Measurements from ENCODE around the gene KLRF1.
A peak's percentile ranks its signal among the peaks of the same experiment; 100 is the strongest.

KLRF1 gene

DNA sequence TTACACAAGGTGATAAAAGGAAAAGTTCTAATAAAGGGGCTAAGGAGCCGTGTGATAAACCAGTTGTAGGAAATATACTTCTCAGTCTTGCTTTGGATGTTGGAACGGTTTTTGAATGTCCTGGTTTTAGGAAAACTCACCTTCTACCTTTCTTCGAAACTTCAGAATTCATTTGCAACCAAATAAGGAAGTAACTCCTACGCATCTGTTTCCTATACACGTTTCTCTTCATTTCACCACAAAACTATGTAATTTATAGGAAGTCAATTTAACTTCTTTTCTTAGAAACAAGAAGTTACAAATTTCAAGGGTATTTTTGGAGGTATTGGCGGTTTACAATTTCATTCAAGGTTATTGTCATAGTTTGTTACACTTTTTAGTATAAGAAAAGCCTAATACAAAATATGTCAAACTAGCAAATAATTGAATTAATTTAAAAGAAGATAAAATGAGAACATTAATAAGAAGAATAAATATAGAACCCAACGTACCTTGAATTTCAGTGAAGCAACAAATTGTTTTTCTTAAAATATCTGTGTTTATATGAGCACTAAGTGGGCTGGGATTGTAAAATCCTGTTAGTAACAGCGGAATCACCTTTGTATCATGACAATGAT is 33.4 kb upstream of the KLRF1 start:
- no peaks in the 10 kb centered on the region for H3K9me2 ChIP-seq (replicated peaks; ENCODE audit: low read depth, low read length)
- no peaks in the 10 kb centered on the region for H3K9me3 ChIP-seq (ENCODE audit: insufficient read depth, low read depth, low read length)
- H2AFZ ChIP-seq (ENCODE audit: low read length), result no peak overlapping the region
- H3K4me1 ChIP-seq (ENCODE audit: insufficient read depth, low read length, poor library complexity, severe bottlenecking), result peaks cover 34% of the 10 kb centered on the region
- no peaks in the 10 kb centered on the region for H3K27me3 ChIP-seq (ENCODE audit: insufficient read depth, low read length, poor library complexity, severe bottlenecking)
- H3K79me2 ChIP-seq (ENCODE audit: insufficient read depth, low read length), result no peaks in the 10 kb centered on the region
- H3F3A ChIP-seq (ENCODE audit: low read depth), result no peaks in the 10 kb centered on the region; the same call in 1 of the 2 replicates
- peak overlapping the region; percentile 45 for H3K4me2 ChIP-seq (ENCODE audit: low read depth, low read length, poor library complexity, severe bottlenecking)
- TF ChIP-seq EZH2phosphoT487 (IDR thresholded peaks at IDR 0.05; ENCODE audit: borderline replicate concordance) (no peak), CTCF (conservative IDR thresholded peaks at IDR 0.05; ENCODE audit: low read length) (no peak)
- peak overlapping the region; percentile 24 for H3K9ac ChIP-seq (ENCODE audit: low read depth, low read length, poor library complexity, severe bottlenecking)
- H3K36me3 ChIP-seq (ENCODE audit: insufficient read depth, low read length), result no peaks in the 10 kb centered on the region
- H4K20me1 ChIP-seq (ENCODE audit: insufficient read depth, low read length, poor library complexity, severe bottlenecking), result no peaks in the 10 kb centered on the region
- no peak overlapping the region for H3K4me3 ChIP-seq (ENCODE audit: low read length, poor library complexity, severe bottlenecking)

- no peaks in the 10 kb centered on the region for H3K9me2 ChIP-seq (replicated peaks; ENCODE audit: low read depth, low read length)
- H3K36me3 ChIP-seq (ENCODE audit: insufficient read depth, low read length), result no peaks in the 10 kb centered on the region
- H3K9me3 ChIP-seq (ENCODE audit: insufficient read depth, low read depth, low read length), result no peaks in the 10 kb centered on the region
- H3K79me2 ChIP-seq (ENCODE audit: insufficient read depth, low read length), result no peaks in the 10 kb centered on the region
- no peaks in the 10 kb centered on the region; the same call in 1 of the 2 replicates for H3F3A ChIP-seq (ENCODE audit: low read depth)
- peak overlapping the region; percentile 24 for H3K9ac ChIP-seq (ENCODE audit: low read depth, low read length, poor library complexity, severe bottlenecking)
- peak overlapping the region; percentile 63; the same call in 1 of the 2 replicates for H2AFZ ChIP-seq (ENCODE audit: low read length)
- H4K20me1 ChIP-seq (ENCODE audit: insufficient read depth, low read length, poor library complexity, severe bottlenecking), result no peaks in the 10 kb centered on the region
- TF ChIP-seq CTCF (conservative IDR thresholded peaks at IDR 0.05; ENCODE audit: low read length), result no peak
- no peak for TF ChIP-seq EZH2phosphoT487 (IDR thresholded peaks at IDR 0.05; ENCODE audit: borderline replicate concordance)
- H3K4me3 ChIP-seq (ENCODE audit: low read length, poor library complexity, severe bottlenecking), result no peak overlapping the region
- H3K27me3 ChIP-seq (ENCODE audit: insufficient read depth, low read length, poor library complexity, severe bottlenecking), result no peaks in the 10 kb centered on the region
- H3K4me2 ChIP-seq (ENCODE audit: low read depth, low read length, poor library complexity, severe bottlenecking), result peak overlapping the region; percentile 45
- H3K4me1 ChIP-seq (ENCODE audit: insufficient read depth, low read length, poor library complexity, severe bottlenecking), result peaks cover 34% of the 10 kb centered on the region
Observed at GRCh38 chr12:9794484-9795093, 32.7 kb upstream of the KLRF1 start.

- H4K20me1 ChIP-seq (ENCODE audit: insufficient read depth, low read length, poor library complexity, severe bottlenecking), result no peaks in the 10 kb centered on the region
- H3F3A ChIP-seq (ENCODE audit: low read depth), result no peaks in the 10 kb centered on the region; the same call in 1 of the 2 replicates
- no peak overlapping the region for H3K4me3 ChIP-seq (ENCODE audit: low read length, poor library complexity, severe bottlenecking)
- no peak overlapping the region for H3K9ac ChIP-seq (ENCODE audit: low read depth, low read length, poor library complexity, severe bottlenecking)
- H3K4me2 ChIP-seq (ENCODE audit: low read depth, low read length, poor library complexity, severe bottlenecking), result no peak overlapping the region
- no peak overlapping the region for H2AFZ ChIP-seq (ENCODE audit: low read length)
- H3K9me3 ChIP-seq (ENCODE audit: insufficient read depth, low read depth, low read length), result no peaks in the 10 kb centered on the region
- H3K27me3 ChIP-seq (ENCODE audit: insufficient read depth, low read length, poor library complexity, severe bottlenecking), result no peaks in the 10 kb centered on the region
- no peaks in the 10 kb centered on the region for H3K36me3 ChIP-seq (ENCODE audit: insufficient read depth, low read length)
- no peaks in the 10 kb centered on the region for H3K79me2 ChIP-seq (ENCODE audit: insufficient read depth, low read length)
- H3K9me2 ChIP-seq (replicated peaks; ENCODE audit: low read depth, low read length), result no peaks in the 10 kb centered on the region
- H3K4me1 ChIP-seq (ENCODE audit: insufficient read depth, low read length, poor library complexity, severe bottlenecking), result peaks cover 34% of the 10 kb centered on the region
- no peak for TF ChIP-seq CTCF (conservative IDR thresholded peaks at IDR 0.05; ENCODE audit: low read length)
- no peak for TF ChIP-seq EZH2phosphoT487 (IDR thresholded peaks at IDR 0.05; ENCODE audit: borderline replicate concordance)
Observed at GRCh38 chr12:9795945-9796344, 31.3 kb upstream of the KLRF1 start.

All from Loucy (cell line).